Breast epithelium (tissue), 4 donors: ENCODE results near the gene LCP2. TPM values are rescaled to one million over a fixed set of nuclear protein-coding genes. Genes with fewer than 3 reads are reported as not detected.

Experiments
- DNase-seq, 2 donors: peaks; one replicate each; pipeline ENCODE4 v3.0.0-alpha.2; 2019; ENCODE audit warnings: low spot score in 2 of 2
- H3K27ac ChIP-seq, 2 donors: fragments of 200-600 bp; sonication (generic) in 1 of 2; one replicate each; pipeline ENCODE4 v1.5.1; 2016 to 2019; ENCODE audit warnings: mild to moderate bottlenecking in 1 of 2
- H3K27me3 ChIP-seq, 2 donors: fragments of 200-600 bp; sonication (generic) in 1 of 2; one replicate each; pipeline versions ENCODE4 v1.5.1 to v1.6.0; 2017 to 2019; ENCODE audit warnings: control low read depth in 1 of 2, mild to moderate bottlenecking in 1 of 2
- H3K36me3 ChIP-seq: fragments of 200-600 bp; one replicate; pipeline ENCODE4 v1.5.1; 2019
- H3K4me1 ChIP-seq, 2 donors: fragments of 200-600 bp; sonication (generic); one replicate each; pipeline ENCODE4 v1.5.1; 2016 to 2019; ENCODE audit warnings: control low read depth in 1 of 2
- H3K4me3 ChIP-seq, 3 donors: fragments of 200-600 bp; sonication (generic); 1 replicate in 2 of 3; 2 replicates in 1 of 3; pipeline ENCODE4 v1.5.1; 2016 to 2019; ENCODE audit warnings: mild to moderate bottlenecking in 3 of 3, moderate library complexity in 2 of 3
- H3K9me3 ChIP-seq, 2 donors: fragments of 200-600 bp; sonication (generic) in 1 of 2; one replicate each; pipeline ENCODE4 v1.5.1; 2016 to 2019; ENCODE audit warnings: control low read depth in 1 of 2
- POLR2A ChIP-seq: fragments of 450-650 bp; IDR thresholded peaks from one replicate; pipeline ENCODE4 v1.6.1; 2016; ENCODE audit warnings: antibody characterized with exemption, mild to moderate bottlenecking, moderate library complexity
- POLR2AphosphoS5 ChIP-seq, 3 donors: sonication (generic); formaldehyde crosslinking; IDR thresholded peaks; one replicate each; pipeline ENCODE4 v1.6.1; 2017; ENCODE audit warnings: antibody characterized with exemption in 3 of 3
- intact Hi-C: fragments of 100-400 bp; cut with DNase I; formaldehyde crosslinking; loops from one replicate; pipeline ENCODE4 v1.15.1; 2023; ENCODE audit warnings: low total_unique reads
- total RNA-seq, 3 donors: library from RNA; depleted of rRNA; stranded (reverse); fragments of >200 nt; gene quantifications; one replicate each; pipeline ENCODE4 v1.1.0, GENCODE V29; 2016
- TF ChIP-seq, protein P1 (sequence below), 3 donors: fragments of 450-650 bp; IDR thresholded peaks; one replicate each; pipeline ENCODE4 v1.5.1; 2016 to 2017; ENCODE audit warnings: antibody characterized with exemption in 3 of 3, mild to moderate bottlenecking in 3 of 3, moderate library complexity in 3 of 3

Gene LCP2
- total RNA-seq, 3 donors from 2014 or later, result 15.4 to 41.4 (median 21.8) TPM

DNA sequence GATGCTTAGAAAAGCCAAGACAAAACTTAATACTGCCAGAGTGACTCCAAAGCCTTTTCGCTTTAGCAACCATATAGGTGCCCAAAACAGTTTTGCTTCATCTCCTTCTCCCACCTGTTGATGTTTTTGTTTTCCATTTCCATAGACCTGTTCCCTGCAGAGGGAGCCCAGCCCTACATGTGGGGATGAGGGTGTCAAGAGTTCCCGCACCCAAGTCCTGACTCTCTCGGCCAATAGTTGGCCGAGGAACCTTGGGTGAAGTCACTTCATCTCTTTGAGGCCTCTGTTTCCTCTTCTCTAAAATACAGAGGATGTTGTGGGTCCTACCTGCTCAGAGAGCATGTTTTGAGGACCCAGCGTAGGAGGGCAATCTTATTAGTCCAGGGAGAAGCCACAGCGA is 38.5 kb upstream of the LCP2 start:
- TF ChIP-seq POLR2A (no peak), POLR2AphosphoS5 (IDR thresholded peaks at IDR 0.05) (no peak)
- TF ChIP-seq, protein P1, sequence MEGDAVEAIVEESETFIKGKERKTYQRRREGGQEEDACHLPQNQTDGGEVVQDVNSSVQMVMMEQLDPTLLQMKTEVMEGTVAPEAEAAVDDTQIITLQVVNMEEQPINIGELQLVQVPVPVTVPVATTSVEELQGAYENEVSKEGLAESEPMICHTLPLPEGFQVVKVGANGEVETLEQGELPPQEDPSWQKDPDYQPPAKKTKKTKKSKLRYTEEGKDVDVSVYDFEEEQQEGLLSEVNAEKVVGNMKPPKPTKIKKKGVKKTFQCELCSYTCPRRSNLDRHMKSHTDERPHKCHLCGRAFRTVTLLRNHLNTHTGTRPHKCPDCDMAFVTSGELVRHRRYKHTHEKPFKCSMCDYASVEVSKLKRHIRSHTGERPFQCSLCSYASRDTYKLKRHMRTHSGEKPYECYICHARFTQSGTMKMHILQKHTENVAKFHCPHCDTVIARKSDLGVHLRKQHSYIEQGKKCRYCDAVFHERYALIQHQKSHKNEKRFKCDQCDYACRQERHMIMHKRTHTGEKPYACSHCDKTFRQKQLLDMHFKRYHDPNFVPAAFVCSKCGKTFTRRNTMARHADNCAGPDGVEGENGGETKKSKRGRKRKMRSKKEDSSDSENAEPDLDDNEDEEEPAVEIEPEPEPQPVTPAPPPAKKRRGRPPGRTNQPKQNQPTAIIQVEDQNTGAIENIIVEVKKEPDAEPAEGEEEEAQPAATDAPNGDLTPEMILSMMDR (IDR thresholded peaks at IDR 0.05), result no peak
- Histone ChIP-seq H3K4me3 (no peak overlapping the region), H3K4me1 (no peaks in the 10 kb centered on the region), H3K36me3 (no peaks in the 10 kb centered on the region), H3K9me3 (no peaks in the 10 kb centered on the region), H3K27me3 (no peaks in the 10 kb centered on the region), H3K27ac (no peak overlapping the region)
- intact Hi-C loops, result no loop called here
- DNase-seq, result no peak

DNA sequence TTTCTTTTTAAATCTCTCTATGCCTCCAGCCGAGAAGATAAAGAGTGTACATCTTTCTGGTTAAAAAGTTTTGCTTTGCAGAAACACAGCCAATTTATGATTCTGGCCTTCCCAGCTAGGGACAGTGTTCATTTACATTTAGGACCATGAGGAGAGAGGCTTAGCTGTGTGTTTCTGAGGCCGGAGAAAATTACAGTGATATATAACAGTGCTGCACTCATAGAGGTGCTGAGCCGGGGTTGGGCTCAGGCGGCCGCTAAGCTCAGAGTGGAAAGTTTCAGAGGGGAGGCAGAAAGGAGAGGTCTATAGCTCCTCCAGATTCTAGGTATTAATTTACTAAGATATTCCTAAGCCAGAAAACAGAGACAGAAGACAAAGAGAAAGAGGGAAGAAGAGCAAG is 37.0 kb upstream of the LCP2 start:
- Histone ChIP-seq H3K36me3 (no peaks in the 10 kb centered on the region), H3K9me3 (no peaks in the 10 kb centered on the region), H3K27ac (no peak overlapping the region), H3K4me1 (no peaks in the 10 kb centered on the region), H3K27me3 (no peaks in the 10 kb centered on the region), H3K4me3 (no peak overlapping the region)
- intact Hi-C loops, result loop anchor here (5.0 kb wide), 1 partner anchor 547 kb away; no protein-coding TSS in a partner anchor
- TF ChIP-seq POLR2AphosphoS5 (IDR thresholded peaks at IDR 0.05) (no peak), POLR2A (no peak)
- TF ChIP-seq, protein P1 (IDR thresholded peaks at IDR 0.05), result no peak
- no peak for DNase-seq

DNA sequence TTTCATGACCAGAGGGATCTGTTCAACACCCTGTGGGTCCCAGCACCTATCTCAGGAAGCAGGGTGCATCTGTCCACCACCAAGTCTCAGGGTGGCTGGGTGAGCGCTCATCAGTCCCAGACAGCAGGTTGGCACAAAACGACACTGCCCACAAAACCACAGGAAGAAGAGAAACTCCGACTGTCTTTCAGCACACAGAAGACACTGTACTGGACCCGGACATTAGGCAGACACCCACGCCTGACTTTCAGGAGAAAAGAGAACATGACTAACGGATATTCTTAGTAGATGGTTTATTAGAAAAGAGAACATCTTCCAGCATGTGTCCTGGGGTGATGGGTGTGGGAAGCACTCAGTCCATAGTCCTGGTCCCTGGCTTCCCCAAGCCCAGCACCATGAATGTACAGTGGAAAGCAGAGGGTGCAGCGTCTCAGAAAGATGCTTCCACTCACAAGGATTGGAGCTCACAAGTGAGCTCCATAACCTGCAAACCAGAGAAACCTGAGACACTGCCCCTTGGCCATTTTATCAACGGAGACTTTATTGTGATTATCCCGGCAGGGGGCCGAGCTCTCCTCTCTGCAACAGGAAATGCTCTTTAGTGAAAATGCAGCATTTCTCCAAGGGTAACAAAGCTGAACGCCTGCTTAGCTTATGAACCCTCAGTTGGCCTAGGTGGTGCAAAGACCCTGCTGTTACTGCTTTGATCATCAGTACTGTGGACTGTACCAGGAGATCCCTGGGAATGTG is 35.8 kb upstream of the LCP2 start:
- DNase-seq, result peak in 1 of 2 donors; percentile 38
- H3K27ac ChIP-seq, result peak overlapping the region; percentile 25 to 84
- no peaks in the 10 kb centered on the region for H3K9me3 ChIP-seq
- TF ChIP-seq POLR2A (no peak), POLR2AphosphoS5 (IDR thresholded peaks at IDR 0.05) (no peak)
- TF ChIP-seq, protein P1 (IDR thresholded peaks at IDR 0.05), result no peak
- H3K4me3 ChIP-seq, result no peak overlapping the region
- H3K36me3 ChIP-seq, result no peaks in the 10 kb centered on the region
- intact Hi-C loops, result loop anchor here (5.0 kb wide), 1 partner anchor 546 kb away; no protein-coding TSS in a partner anchor
- H3K27me3 ChIP-seq, result no peaks in the 10 kb centered on the region
- no peaks in the 10 kb centered on the region for H3K4me1 ChIP-seq

DNA sequence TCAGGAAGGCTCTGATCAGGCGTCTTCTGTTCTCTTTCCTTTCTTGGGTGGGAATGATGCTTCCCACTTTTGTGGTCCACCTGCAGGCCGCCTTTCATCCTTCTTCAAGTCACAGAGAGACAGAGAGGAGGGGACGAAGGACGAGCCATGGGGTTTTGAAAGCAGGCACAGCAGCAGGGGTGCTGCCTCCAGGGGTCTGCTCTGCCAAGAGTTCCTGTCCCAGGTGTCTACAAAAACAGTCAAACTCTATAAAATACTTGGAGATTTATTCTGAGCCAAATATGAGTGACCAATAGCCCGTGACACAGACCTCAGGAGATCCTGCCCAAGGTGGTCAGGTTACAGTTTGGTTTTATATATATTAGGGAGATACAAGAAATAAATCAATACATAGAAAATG is 34.5 kb upstream of the LCP2 start:
- no peak for DNase-seq
- Histone ChIP-seq H3K27me3 (no peaks in the 10 kb centered on the region), H3K4me3 (no peak overlapping the region), H3K27ac (peak overlapping the region; percentile 85 to 93), H3K9me3 (no peaks in the 10 kb centered on the region), H3K4me1 (no peaks in the 10 kb centered on the region), H3K36me3 (no peaks in the 10 kb centered on the region)
- intact Hi-C loops, result loop anchor here (5.0 kb wide), 1 partner anchor 545 kb away; no protein-coding TSS in a partner anchor
- TF ChIP-seq POLR2A, result no peak
- TF ChIP-seq, protein P1 (IDR thresholded peaks at IDR 0.05), result no peak
- no peak for TF ChIP-seq POLR2AphosphoS5 (IDR thresholded peaks at IDR 0.05)

DNA sequence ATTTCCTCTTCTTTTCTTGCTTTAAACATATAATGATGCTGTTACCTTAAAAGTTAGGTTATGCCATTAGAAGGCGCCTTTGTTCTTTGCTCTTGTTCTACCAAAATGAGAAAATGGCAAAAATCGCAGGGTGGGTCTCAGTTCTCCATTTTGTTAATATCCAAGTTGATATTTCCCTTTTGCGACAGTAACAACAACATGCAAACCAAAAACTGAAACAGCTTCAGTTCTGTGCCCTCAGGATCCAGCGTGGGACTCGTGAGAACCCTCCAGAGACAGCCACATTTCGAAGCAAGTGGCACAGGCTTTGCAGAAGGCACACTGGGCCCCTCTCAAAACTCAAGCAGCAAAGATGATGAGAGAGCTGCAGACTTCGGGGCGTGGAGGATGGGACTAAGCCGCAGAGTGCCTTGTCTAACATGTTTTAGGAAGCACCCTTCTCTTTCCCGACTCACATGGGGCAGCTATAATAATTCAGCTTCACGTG is 33.0 kb upstream of the LCP2 start:
- Histone ChIP-seq H3K27ac (peak overlapping the region; percentile 40 to 80), H3K4me1 (no peaks in the 10 kb centered on the region), H3K27me3 (no peaks in the 10 kb centered on the region), H3K4me3 (peak overlapping the region in 1 of 3 donors; percentile 1), H3K9me3 (no peaks in the 10 kb centered on the region), H3K36me3 (no peaks in the 10 kb centered on the region)
- no peak for TF ChIP-seq POLR2A
- TF ChIP-seq, protein P1 (IDR thresholded peaks at IDR 0.05), result no peak
- no peak for TF ChIP-seq POLR2AphosphoS5 (IDR thresholded peaks at IDR 0.05)
- no peak for DNase-seq
- intact Hi-C loops, result loop anchor here (5.0 kb wide), 1 partner anchor 543 kb away; no protein-coding TSS in a partner anchor
